ENCODE measurements around the gene PHLPP1.

Gene PHLPP1

DNA sequence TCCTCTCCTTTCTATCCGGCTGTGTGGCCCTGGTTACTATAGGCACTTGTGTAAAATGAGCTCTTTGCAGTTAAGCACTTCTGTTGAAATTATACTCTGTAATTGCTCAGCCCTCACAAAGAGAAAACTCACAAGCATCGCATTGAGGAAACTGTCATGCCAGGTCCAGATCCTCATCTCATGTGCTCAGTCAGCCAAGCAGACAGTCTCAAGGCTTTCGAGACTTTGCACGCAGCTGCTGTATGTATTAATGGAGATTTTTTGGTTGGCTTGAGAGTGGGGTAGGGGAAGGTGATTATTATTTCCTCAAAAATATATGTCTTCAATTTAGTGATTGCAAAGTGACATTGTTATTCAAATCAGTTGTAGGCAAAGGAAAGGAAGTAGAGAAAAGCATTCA, 33.0 kb upstream of the PHLPP1 start:
- DNase-seq (ENCODE audit: low spot score) (no peak), ATAC-seq (ENCODE audit: low read depth) (no peak)
- H3K4me3 ChIP-seq (ENCODE audit: severe bottlenecking): no peak overlapping the region
- no peak overlapping the region for H3K27ac ChIP-seq (ENCODE audit: poor library complexity, severe bottlenecking)
- H3K36me3 ChIP-seq (ENCODE audit: low read depth): no peaks in the 10 kb centered on the region
- no peaks in the 10 kb centered on the region for H3K9me3 ChIP-seq (ENCODE audit: severe bottlenecking)
- no peaks in the 10 kb centered on the region for H3K4me1 ChIP-seq (ENCODE audit: insufficient read depth, poor library complexity, severe bottlenecking)
- TF ChIP-seq, protein P1, sequence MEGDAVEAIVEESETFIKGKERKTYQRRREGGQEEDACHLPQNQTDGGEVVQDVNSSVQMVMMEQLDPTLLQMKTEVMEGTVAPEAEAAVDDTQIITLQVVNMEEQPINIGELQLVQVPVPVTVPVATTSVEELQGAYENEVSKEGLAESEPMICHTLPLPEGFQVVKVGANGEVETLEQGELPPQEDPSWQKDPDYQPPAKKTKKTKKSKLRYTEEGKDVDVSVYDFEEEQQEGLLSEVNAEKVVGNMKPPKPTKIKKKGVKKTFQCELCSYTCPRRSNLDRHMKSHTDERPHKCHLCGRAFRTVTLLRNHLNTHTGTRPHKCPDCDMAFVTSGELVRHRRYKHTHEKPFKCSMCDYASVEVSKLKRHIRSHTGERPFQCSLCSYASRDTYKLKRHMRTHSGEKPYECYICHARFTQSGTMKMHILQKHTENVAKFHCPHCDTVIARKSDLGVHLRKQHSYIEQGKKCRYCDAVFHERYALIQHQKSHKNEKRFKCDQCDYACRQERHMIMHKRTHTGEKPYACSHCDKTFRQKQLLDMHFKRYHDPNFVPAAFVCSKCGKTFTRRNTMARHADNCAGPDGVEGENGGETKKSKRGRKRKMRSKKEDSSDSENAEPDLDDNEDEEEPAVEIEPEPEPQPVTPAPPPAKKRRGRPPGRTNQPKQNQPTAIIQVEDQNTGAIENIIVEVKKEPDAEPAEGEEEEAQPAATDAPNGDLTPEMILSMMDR (IDR thresholded peaks at IDR 0.05; ENCODE audit: poor library complexity, severe bottlenecking): no peak
- H3K27me3 ChIP-seq (ENCODE audit: insufficient read depth, poor library complexity, severe bottlenecking): no peaks in the 10 kb centered on the region

DNA sequence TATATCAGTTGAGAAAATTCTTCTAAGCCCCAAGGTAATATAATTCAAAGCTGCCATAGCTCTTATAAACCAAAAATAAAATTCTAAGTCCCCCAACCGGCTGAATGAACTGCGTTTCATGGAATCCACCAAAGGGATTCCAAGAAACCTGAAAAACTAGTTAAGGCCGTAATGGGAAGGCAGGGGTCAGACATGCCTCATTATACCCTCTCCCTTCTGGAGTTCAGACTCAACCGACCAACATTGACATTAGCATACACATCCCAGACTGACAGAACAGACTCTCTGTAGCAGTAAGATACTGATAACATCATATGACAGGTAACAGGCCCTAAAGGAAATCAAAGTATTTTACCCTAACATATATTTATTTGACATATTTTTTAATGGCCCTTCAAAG, 31.4 kb upstream of the PHLPP1 start:
- TF ChIP-seq, protein P1 (IDR thresholded peaks at IDR 0.05; ENCODE audit: poor library complexity, severe bottlenecking): no peak
- DNase-seq (ENCODE audit: low spot score): no peak
- ATAC-seq (ENCODE audit: low read depth): no peak
- H3K27me3 ChIP-seq (ENCODE audit: insufficient read depth, poor library complexity, severe bottlenecking): no peaks in the 10 kb centered on the region
- no peaks in the 10 kb centered on the region for H3K9me3 ChIP-seq (ENCODE audit: severe bottlenecking)
- H3K36me3 ChIP-seq (ENCODE audit: low read depth): no peaks in the 10 kb centered on the region
- H3K27ac ChIP-seq (ENCODE audit: poor library complexity, severe bottlenecking): no peak overlapping the region
- no peaks in the 10 kb centered on the region for H3K4me1 ChIP-seq (ENCODE audit: insufficient read depth, poor library complexity, severe bottlenecking)
- H3K4me3 ChIP-seq (ENCODE audit: severe bottlenecking): no peak overlapping the region

DNA sequence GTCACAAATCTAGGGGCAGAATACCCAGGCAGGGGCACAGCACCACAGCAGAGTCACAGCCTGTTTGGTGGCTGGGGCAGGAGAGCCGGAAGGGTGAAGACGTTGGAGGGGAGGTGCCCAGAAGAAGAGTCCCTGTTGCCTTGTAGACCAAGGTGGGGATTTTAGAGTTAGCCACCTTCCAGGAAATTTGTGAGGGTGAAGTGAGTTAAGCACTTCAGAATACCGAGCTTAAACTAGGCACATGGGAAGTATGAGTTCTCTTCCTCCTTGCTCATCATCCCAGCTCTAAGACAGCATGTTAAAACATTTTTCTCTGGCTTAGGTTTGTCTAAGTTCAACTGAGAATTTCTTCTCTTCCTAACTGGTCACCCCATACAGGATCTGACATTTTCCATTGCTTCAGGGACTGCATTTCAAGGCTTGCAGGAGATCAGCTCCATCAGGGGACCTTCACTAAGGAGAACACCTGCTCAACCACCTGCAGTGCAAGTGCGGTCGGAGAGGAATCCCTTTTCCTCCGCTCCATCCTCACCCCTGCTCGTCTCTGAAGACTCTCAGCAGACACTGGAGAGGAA, 26.5 kb upstream of the PHLPP1 start:
- H3K4me1 ChIP-seq (ENCODE audit: insufficient read depth, poor library complexity, severe bottlenecking): no peaks in the 10 kb centered on the region
- H3K9me3 ChIP-seq (ENCODE audit: severe bottlenecking): no peaks in the 10 kb centered on the region
- H3K4me3 ChIP-seq (ENCODE audit: severe bottlenecking): no peak overlapping the region
- TF ChIP-seq, protein P1 (IDR thresholded peaks at IDR 0.05; ENCODE audit: poor library complexity, severe bottlenecking): no peak
- DNase-seq (ENCODE audit: low spot score) (no peak), ATAC-seq (ENCODE audit: low read depth) (no peak)
- no peak overlapping the region for H3K27ac ChIP-seq (ENCODE audit: poor library complexity, severe bottlenecking)
- H3K36me3 ChIP-seq (ENCODE audit: low read depth): no peaks in the 10 kb centered on the region
- no peaks in the 10 kb centered on the region for H3K27me3 ChIP-seq (ENCODE audit: insufficient read depth, poor library complexity, severe bottlenecking)

DNA sequence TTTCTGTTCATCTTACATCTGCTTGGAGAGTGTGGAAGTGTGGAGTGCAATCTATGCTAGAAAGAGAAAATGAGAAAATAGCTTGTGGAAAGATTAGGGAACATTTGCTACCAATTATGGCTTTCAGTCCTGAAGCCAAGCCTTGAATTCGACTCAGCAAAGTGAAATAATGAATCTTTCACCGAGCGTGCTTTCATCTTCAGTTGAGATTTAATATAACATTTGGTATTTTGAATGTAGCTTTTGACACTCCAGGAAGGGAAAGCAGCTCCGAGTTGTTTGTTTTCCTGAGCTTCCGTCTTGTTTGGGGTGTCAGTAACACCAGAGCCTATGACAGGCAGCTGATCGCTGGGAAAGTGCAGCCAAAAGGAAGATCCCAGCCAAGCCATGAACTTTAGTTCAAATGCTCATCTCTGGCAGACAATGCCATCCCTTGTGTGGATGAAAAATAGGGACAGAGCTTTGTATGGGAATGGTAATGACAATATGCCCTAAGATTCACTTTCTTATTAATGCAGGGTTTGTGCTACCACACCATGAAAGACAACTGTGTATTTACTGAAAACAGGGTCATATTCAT, 25.0 kb upstream of the PHLPP1 start:
- no peaks in the 10 kb centered on the region for H3K9me3 ChIP-seq (ENCODE audit: severe bottlenecking)
- no peak for DNase-seq (ENCODE audit: low spot score)
- H3K27me3 ChIP-seq (ENCODE audit: insufficient read depth, poor library complexity, severe bottlenecking): no peaks in the 10 kb centered on the region
- H3K4me1 ChIP-seq (ENCODE audit: insufficient read depth, poor library complexity, severe bottlenecking): no peaks in the 10 kb centered on the region
- H3K4me3 ChIP-seq (ENCODE audit: severe bottlenecking): no peak overlapping the region
- TF ChIP-seq, protein P1 (IDR thresholded peaks at IDR 0.05; ENCODE audit: poor library complexity, severe bottlenecking): no peak
- no peak overlapping the region for H3K27ac ChIP-seq (ENCODE audit: poor library complexity, severe bottlenecking)
- ATAC-seq (ENCODE audit: low read depth): no peak
- no peaks in the 10 kb centered on the region for H3K36me3 ChIP-seq (ENCODE audit: low read depth)

DNA sequence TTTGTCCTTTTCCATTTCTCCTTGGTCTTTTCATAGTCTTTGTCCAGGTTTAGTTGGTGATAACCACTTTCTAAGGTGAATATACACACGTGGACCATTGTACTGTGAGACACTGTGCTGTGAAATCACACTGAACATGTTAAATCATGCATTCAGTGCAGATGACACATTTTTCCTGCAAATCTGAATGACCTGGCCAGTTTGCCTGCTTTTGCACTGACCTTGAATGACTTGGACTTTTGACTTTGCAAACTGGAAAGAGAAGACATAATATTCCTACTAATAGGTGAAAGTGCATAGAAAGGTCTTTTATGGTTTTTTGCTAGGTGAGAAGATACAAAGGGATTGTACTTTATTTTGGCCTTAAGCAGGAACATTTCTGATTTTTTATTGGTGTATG, 21.7 kb upstream of the PHLPP1 start:
- ATAC-seq (ENCODE audit: low read depth): no peak
- Histone ChIP-seq H3K36me3 (ENCODE audit: low read depth) (no peaks in the 10 kb centered on the region), H3K9me3 (ENCODE audit: severe bottlenecking) (no peaks in the 10 kb centered on the region), H3K4me3 (ENCODE audit: severe bottlenecking) (no peak overlapping the region), H3K27me3 (ENCODE audit: insufficient read depth, poor library complexity, severe bottlenecking) (no peaks in the 10 kb centered on the region), H3K27ac (ENCODE audit: poor library complexity, severe bottlenecking) (no peak overlapping the region), H3K4me1 (ENCODE audit: insufficient read depth, poor library complexity, severe bottlenecking) (no peaks in the 10 kb centered on the region)
- no peak for DNase-seq (ENCODE audit: low spot score)
- TF ChIP-seq, protein P1 (IDR thresholded peaks at IDR 0.05; ENCODE audit: poor library complexity, severe bottlenecking): no peak
